Stimulated activated CD8-positive, alpha-beta memory T cell treated with anti-CD3 and anti-CD28 coated beads, Interleukin-7, amount 100 ng/mL, for 48 hours (primary cell): ENCODE results near the gene FOXO3.

Experiments used
- DNase-seq, 2 donors: peaks; one replicate each; pipeline ENCODE4 v3.0.0-alpha.2; 2020; ENCODE audit warnings: low read depth in 1 of 2; ENCODE audit errors: extremely low read depth in 1 of 2

FOXO3 gene

GRCh38 chr6:108625581-108625980 lies 64.9 kb downstream of the FOXO3 start:
- no peak for DNase-seq

GRCh38 chr6:108626777-108627176 lies 66.1 kb downstream of the FOXO3 start:
- DNase-seq = no peak

GRCh38 chr6:108627692-108628550 lies 67.2 kb downstream of the FOXO3 start:
- no peak for DNase-seq

- DNase-seq = no peak
Measured at GRCh38 chr6:108630050-108630714, 69.5 kb downstream of the FOXO3 start.

- DNase-seq = no peak
Measured at GRCh38 chr6:108632441-108632840, 71.7 kb downstream of the FOXO3 start.

- DNase-seq = no peak
Measured at GRCh38 chr6:108633436-108633835, 72.7 kb downstream of the FOXO3 start.

GRCh38 chr6:108635505-108636226 lies 74.9 kb downstream of the FOXO3 start:
- DNase-seq = peak in 1 of 2 donors; percentile 19

GRCh38 chr6:108637963-108638362 lies 77.2 kb downstream of the FOXO3 start:
- no peak for DNase-seq

GRCh38 chr6:108638993-108639392 lies 78.3 kb downstream of the FOXO3 start:
- DNase-seq = no peak

GRCh38 chr6:108640104-108640503 lies 79.4 kb downstream of the FOXO3 start:
- DNase-seq = no peak

- DNase-seq = no peak
Measured at GRCh38 chr6:108643184-108643583, 82.5 kb downstream of the FOXO3 start.

GRCh38 chr6:108644252-108644651 lies 83.5 kb downstream of the FOXO3 start:
- no peak for DNase-seq

- DNase-seq = no peak
Measured at GRCh38 chr6:108648191-108648590, 87.5 kb downstream of the FOXO3 start.

GRCh38 chr6:108650325-108650724 lies 89.6 kb downstream of the FOXO3 start:
- DNase-seq = no peak

- DNase-seq = no peak
Measured at GRCh38 chr6:108650781-108651180, 90.1 kb downstream of the FOXO3 start.

GRCh38 chr6:108651340-108652227 lies 90.9 kb downstream of the FOXO3 start:
- DNase-seq = no peak

- DNase-seq = no peak
Measured at GRCh38 chr6:108652375-108652774, 91.7 kb downstream of the FOXO3 start.

- no peak for DNase-seq
Measured at GRCh38 chr6:108653949-108654348, 93.2 kb downstream of the FOXO3 start.

- no peak for DNase-seq
Measured at GRCh38 chr6:108654465-108655106, 93.9 kb downstream of the FOXO3 start.
